Left forelimb (tissue), 1 donor: ENCODE measurements around the gene LCE2A.

Experiments used
- DNase-seq: peaks from one replicate; pipeline ENCODE4 v3.0.0-alpha.2; 2018; ENCODE audit warnings: low spot score

The LCE2A gene

DNA sequence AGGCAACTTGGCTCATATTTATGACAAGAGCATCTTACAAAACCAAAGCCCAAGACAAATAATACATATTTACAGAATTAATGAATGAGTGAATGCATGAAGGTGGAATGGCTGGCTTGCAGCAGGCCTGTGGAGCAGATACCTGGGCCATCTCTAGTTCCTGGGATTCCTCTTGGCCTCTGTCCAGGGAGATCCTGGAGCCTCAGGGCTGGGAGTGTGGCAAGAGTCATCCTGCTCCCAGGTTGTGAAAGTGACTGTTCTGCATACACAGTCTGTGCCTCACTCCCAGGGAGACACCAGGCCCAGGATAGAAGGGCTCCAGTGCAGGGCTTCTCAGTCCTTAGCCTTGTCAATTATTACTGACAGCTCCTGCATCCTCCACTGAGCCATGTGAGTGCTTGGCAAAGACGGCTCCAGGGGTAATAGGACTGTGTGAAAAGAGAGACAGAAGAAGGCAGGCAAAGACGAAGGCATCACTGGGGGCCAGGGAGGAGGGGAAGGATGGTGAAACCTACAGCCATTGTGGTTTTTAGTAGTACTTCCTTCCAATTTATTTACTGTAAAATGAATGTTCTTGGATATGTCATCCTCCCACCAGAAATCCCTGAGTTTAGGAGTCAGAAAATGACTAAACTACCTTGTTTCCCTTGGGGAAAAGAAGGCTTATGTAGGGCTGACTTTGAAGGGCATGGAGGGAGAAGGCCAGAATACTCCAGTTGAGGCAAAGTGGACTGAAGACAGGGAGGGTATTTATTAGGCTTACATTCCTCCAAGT is 45.4 kb downstream of the LCE2A start:
- no peak for DNase-seq

DNA sequence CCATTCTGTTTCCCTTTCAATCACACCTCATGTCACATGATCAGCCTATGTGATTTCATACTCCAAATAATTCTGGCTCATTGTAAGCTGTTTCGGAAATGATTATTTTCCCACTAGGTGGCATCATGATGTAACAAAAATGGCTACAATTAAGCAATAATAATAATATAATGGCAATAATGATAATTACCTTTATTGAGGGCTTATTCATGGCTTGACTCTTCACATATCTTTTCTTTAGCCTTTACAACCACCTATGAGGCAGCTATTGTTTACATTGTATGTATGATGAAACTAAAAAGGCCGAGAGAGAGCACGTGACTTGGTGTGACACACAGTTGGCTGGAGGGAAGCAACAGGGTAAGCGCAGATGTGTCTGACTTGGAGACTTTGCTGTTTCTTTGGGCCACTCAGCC is 47.2 kb downstream of the LCE2A start:
- DNase-seq, result no peak

DNA sequence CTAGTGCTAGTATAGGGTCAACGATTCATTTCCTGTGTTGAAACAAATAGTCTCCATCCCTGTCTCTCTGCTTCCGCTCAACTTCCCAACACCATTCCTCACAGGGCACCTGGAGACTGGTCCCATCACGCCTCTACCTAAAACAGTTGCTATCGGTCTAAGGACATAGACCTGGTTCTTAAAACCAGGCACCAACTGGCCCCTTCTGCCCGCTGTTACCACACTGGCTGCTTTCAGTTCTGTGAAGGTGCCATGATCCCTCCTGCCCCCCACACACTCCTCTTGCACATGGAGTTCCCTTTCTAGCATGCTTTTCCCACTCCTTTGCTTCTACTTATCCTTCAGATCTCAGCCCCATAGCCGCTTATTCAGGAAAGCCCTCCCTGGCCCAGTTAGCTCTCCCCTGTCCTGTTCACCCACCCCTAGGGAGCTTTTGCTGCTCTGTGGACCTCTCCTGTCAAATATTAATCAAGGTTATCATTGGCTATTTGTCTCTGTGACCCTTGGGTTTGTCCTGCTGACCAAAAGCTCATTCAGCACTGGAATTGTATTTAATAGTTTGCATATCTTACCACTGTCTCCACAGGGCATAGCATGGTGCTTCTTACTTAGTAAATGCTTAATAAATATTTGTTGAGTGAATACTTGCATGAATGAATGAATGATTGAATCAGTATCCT is 47.8 kb downstream of the LCE2A start:
- no peak for DNase-seq

DNA sequence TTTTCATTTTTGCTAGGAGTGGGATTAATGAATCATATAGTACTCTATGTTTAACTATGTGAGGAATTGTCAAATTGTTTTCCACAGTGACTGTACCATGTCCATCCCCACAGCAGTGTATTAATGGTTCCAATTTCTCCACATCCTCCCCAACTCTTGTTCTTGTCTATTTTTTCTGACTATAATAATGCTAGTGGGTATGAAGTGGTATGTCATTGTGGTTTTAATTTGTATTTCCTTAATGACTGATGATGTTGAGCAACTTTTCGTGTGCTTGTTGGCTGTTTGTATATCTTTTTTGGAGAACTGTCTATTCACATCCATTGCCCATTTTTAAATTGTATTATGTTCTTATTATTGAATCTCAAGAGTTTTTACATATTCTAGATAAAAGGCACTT is 49.7 kb downstream of the LCE2A start:
- no peak for DNase-seq
